GM23248 (cell line): ENCODE results near the gene DNAJC16. TPM values are rescaled to one million over a fixed set of nuclear protein-coding genes. Genes with fewer than 3 reads are reported as not detected.
"Not testable (repeated sequence)": the region's sequence is repeated elsewhere in the genome, so short reads cannot be mapped to it uniquely, and the experiment has no call there.

Source experiments
- DNase-seq: peaks from one replicate; pipeline ENCODE4 v3.0.0-alpha.2; 2015
- H2AFZ ChIP-seq: fragments of 200-600 bp; sonication (generic); 2 replicates; pipeline ENCODE4 v1.6.1; 2016; ENCODE audit warnings: antibody characterized with exemption
- H3F3A ChIP-seq: fragments of 200-600 bp; sonication (generic); 2 replicates; pipeline ENCODE4 v1.6.1; 2016; ENCODE audit warnings: mild to moderate bottlenecking, antibody characterized with exemption, mixed run types; ENCODE audit not compliant: insufficient read depth
- H3K27ac ChIP-seq: fragments of 200-600 bp; sonication (generic); 2 replicates; pipeline ENCODE4 v1.5.1; 2016; ENCODE audit warnings: mild to moderate bottlenecking
- H3K27me3 ChIP-seq: fragments of 200-600 bp; sonication (generic); replicated peaks from 2 replicates; pipeline ENCODE4 v1.6.1; 2016; ENCODE audit warnings: mild to moderate bottlenecking; ENCODE audit not compliant: insufficient read depth
- H3K36me3 ChIP-seq: fragments of 200-600 bp; sonication (generic); 2 replicates; pipeline ENCODE4 v1.6.1; 2016; ENCODE audit warnings: low read depth, mild to moderate bottlenecking
- H3K4me1 ChIP-seq: fragments of 200-600 bp; sonication (generic); 2 replicates; pipeline ENCODE4 v1.6.1; 2016; ENCODE audit warnings: mild to moderate bottlenecking; ENCODE audit not compliant: insufficient read depth
- H3K4me2 ChIP-seq: fragments of 200-600 bp; sonication (generic); one replicate; pipeline ENCODE4 v1.6.1; 2016; ENCODE audit warnings: mild to moderate bottlenecking; ENCODE audit not compliant: unreplicated experiment
- H3K4me3 ChIP-seq: fragments of 200-600 bp; sonication (generic); 2 replicates; pipeline ENCODE4 v1.5.1; 2016; ENCODE audit warnings: mild to moderate bottlenecking
- H3K79me2 ChIP-seq: fragments of 200-600 bp; sonication (generic); 2 replicates; pipeline ENCODE4 v1.6.1; 2016; ENCODE audit warnings: mild to moderate bottlenecking; ENCODE audit not compliant: insufficient read depth
- H3K9ac ChIP-seq: fragments of 200-600 bp; sonication (generic); 2 replicates; pipeline ENCODE4 v1.6.1; 2016; ENCODE audit warnings: mild to moderate bottlenecking
- H3K9me2 ChIP-seq: fragments of 200-600 bp; sonication (generic); 2 replicates; pipeline ENCODE4 v1.6.1; 2016; ENCODE audit warnings: mixed run types, mild to moderate bottlenecking, moderate library complexity; ENCODE audit not compliant: insufficient read depth
- H3K9me3 ChIP-seq: fragments of 200-600 bp; sonication (generic); one replicate; pipeline ENCODE4 v1.6.1; 2017; ENCODE audit warnings: low read depth
- H4K20me1 ChIP-seq: fragments of 200-600 bp; sonication (generic); 2 replicates; pipeline ENCODE4 v1.6.0; 2016; ENCODE audit not compliant: insufficient read depth
- EZH2 ChIP-seq: fragments of 200-600 bp; sonication (generic); IDR thresholded peaks from 2 replicates; pipeline ENCODE4 v1.6.1; 2018; ENCODE audit warnings: antibody characterized with exemption, mild to moderate bottlenecking; ENCODE audit not compliant: insufficient read depth, poor library complexity, severe bottlenecking
- EZH2phosphoT487 ChIP-seq: fragments of 200-600 bp; sonication (generic); IDR thresholded peaks from 2 replicates; pipeline ENCODE4 v1.6.1; 2018; ENCODE audit warnings: antibody characterized with exemption, moderate library complexity, mild to moderate bottlenecking, low read depth; ENCODE audit not compliant: insufficient read depth
- WGBS, 2 experiments: methylation state at CpG; one replicate each; pipeline ENCODE4 v1.1.6; 2015 to 2017; ENCODE audit warnings: low lambda C conversion rate in 2 of 2, low coverage in 1 of 2; ENCODE audit errors: missing lambda C conversion rate in 2 of 2; 5-methylcytosine and 5-hydroxymethylcytosine counted together
- in situ Hi-C: fragments of 300-500 bp; cut with MboI; formaldehyde crosslinking; loops from 2 replicates; pipeline ENCODE4 v1.15.0; 2020
- polyA plus RNA-seq: library from polyadenylated mRNA; unstranded; fragments of >200 nt; fragmentation: Nextera tagmentation; extraction: Ambion mirVana; gene quantifications from 2 replicates; pipeline ENCODE4 v1.2.1, GENCODE V29; 2016
- total RNA-seq: library from RNA; depleted of rRNA; stranded (reverse); fragments of >200 nt; shearing (Covaris generic); gene quantifications from 2 replicates; pipeline ENCODE4 v1.2.3, GENCODE V29; 2014; rRNA removed

DNAJC16 gene
- total RNA-seq (21.8 and 22.5 TPM in 2 replicates), polyA plus RNA-seq (10.0 and 10.2 TPM in 2 replicates)

GRCh38 chr1:15526490-15527339, at the start of gene DNAJC16:
Gene DNAJC16 (plus strand): TSS chr1:15526848. CDS start chr1:15529106, 2,258 bp downstream.
- whole genome bisulfite sequencing, 2 experiments, result 1 to 2% methylated on average over 55 to 65 of the region's 65 CpGs
- Histone ChIP-seq H3K4me1 (peaks cover 23% of the 10 kb centered on the region; the same call in 1 of the 2 replicates), H3F3A (peaks cover 18% of the 10 kb centered on the region), H3K36me3 (no peaks in the 10 kb centered on the region), H3K9me2 (no peaks in the 10 kb centered on the region), H3K79me2 (peaks cover 50% of the 10 kb centered on the region), H3K27ac (peak within 1 kb of the TSS; percentile 98), H3K27me3 (no peaks in the 10 kb centered on the region), H3K4me2 (peak within 1 kb of the TSS; percentile 92), H3K9me3 (no peaks in the 10 kb centered on the region), H2AFZ (peak within 1 kb of the TSS; percentile 91), H3K4me3 (peak within 1 kb of the TSS; percentile 86), H3K9ac (peak within 1 kb of the TSS; percentile 92), H4K20me1 (no peaks in the 10 kb centered on the region)
- DNase-seq, result peak; percentile 100
- in situ Hi-C loops, result no loop called here
- TF ChIP-seq EZH2 (no peak), EZH2phosphoT487 (no peak)

DNA sequence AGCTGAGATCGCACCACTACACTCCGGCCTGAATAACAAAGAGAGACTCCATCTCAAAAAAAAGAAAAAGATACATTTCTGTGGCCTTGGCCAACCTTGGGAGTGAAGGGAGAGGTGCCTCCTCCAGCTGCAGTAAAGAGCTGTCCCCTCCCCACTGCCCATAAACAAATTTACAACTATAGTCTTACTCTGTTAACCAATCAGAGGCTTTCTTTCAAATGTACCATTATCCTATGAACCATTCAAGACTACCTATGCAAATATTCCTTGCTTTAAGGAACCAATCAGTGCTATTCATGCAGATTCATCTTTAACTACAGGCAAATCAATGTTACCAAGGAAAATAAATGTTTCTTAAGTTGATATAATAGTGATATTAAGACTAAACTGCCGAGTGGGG, 49.7 kb upstream of the DNAJC16 start:
- no peaks in the 10 kb centered on the region for H3K9me3 ChIP-seq
- H3K4me1 ChIP-seq, result no peaks in the 10 kb centered on the region
- H3F3A ChIP-seq, result no peaks in the 10 kb centered on the region
- in situ Hi-C loops, result no loop called here
- no peak overlapping the region for H3K4me3 ChIP-seq
- H3K79me2 ChIP-seq, result no peaks in the 10 kb centered on the region
- no peaks in the 10 kb centered on the region for H3K36me3 ChIP-seq
- H4K20me1 ChIP-seq, result no peaks in the 10 kb centered on the region
- DNase-seq, result no peak
- no peak overlapping the region for H3K27ac ChIP-seq
- H3K9ac ChIP-seq, result no peak overlapping the region
- no peak overlapping the region for H2AFZ ChIP-seq
- H3K9me2 ChIP-seq, result no peaks in the 10 kb centered on the region
- TF ChIP-seq EZH2phosphoT487 (no peak), EZH2 (no peak)
- H3K4me2 ChIP-seq, result no peak overlapping the region
- H3K27me3 ChIP-seq, result no peaks in the 10 kb centered on the region
- WGBS, 2 experiments, result 87 to 92% methylated on average over 3 of the region's 3 CpGs

DNA sequence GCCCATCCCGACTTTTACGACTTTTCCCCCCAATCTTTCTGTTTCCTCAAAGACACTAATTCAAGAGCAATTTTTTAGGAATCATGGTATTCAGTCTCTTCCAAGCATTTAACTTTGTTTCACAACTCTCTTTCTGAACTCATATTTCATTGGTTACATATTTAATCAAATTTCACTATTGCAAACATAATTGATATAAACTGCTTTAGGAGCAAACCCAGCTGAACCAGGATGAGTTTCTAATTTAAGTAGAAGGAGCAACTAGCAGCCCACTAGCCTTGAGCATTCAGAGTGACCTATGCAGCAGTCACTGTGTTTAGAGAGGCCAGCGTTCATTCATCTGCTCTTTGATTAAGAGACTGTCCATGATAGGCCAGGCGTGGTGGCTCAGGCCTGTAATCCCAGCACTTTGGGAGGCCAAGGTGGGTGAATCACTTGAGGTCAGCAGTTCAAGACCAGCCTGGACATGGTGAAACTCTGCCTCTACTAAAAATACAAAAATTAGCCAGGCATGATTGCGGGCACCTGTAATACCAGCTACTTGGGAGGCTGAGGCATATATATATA, 48.9 kb upstream of the DNAJC16 start:
- WGBS, 2 experiments, result 88 to 89% methylated on average over 5 of the region's 5 CpGs
- Histone ChIP-seq H3K27me3 (no peaks in the 10 kb centered on the region), H3K36me3 (no peaks in the 10 kb centered on the region), H3K9me3 (no peaks in the 10 kb centered on the region), H3K4me3 (no peak overlapping the region), H3K9me2 (no peaks in the 10 kb centered on the region), H2AFZ (no peak overlapping the region), H3K4me2 (no peak overlapping the region), H3F3A (no peaks in the 10 kb centered on the region), H3K4me1 (no peaks in the 10 kb centered on the region), H3K27ac (no peak overlapping the region), H3K9ac (no peak overlapping the region), H4K20me1 (no peaks in the 10 kb centered on the region), H3K79me2 (no peaks in the 10 kb centered on the region)
- TF ChIP-seq EZH2phosphoT487, result no peak
- no peak for TF ChIP-seq EZH2
- DNase-seq, result no peak
- in situ Hi-C loops, result no loop called here

DNA sequence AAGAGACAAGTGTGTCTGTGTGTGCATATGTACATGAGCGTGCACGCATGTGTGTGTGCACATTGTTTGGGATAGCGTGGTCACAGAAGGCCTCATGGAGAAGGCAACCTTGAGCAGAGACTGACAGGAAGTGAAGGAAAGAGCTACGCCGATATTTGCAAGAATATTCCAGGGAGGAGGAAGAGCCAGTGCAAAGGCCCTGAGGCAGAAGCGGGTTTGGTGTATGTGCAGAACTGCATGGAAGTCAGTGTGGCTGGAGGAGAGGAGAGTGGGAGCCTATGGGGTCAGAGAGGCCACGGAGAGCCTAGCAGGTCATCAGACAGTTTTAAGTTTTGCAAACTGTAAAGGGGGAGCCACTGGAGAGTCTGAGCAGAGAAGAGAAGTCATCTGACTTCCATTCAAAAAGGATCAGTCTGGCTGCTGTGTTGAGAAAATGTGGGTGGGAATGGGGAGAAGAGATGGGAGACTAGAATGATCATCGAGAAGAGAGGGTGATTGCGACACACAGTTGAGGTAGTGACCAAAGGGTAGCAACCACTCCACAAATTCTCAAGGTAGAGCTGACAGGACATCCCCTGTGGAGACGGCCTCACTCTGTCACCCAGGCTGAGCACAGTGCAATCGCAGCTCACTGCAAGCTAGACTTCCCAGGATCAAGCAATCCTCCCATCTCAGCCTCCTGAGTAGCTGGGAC, 46.8 kb upstream of the DNAJC16 start:
- WGBS, 2 experiments, result 80 to 82% methylated on average over 11 of the region's 11 CpGs
- no peak for TF ChIP-seq EZH2
- TF ChIP-seq EZH2phosphoT487, result no peak
- Histone ChIP-seq H3F3A (no peaks in the 10 kb centered on the region), H3K9ac (no peak overlapping the region), H3K4me3 (no peak overlapping the region), H3K9me2 (no peaks in the 10 kb centered on the region), H3K4me2 (no peak overlapping the region), H4K20me1 (no peaks in the 10 kb centered on the region), H3K36me3 (no peaks in the 10 kb centered on the region), H3K27ac (no peak overlapping the region), H3K27me3 (no peaks in the 10 kb centered on the region), H2AFZ (no peak overlapping the region), H3K79me2 (no peaks in the 10 kb centered on the region), H3K9me3 (no peaks in the 10 kb centered on the region), H3K4me1 (no peaks in the 10 kb centered on the region)
- in situ Hi-C loops, result no loop called here
- no peak for DNase-seq

GRCh38 chr1:15482455-15482854, 44.2 kb upstream of the DNAJC16 start:
- in situ Hi-C loops, H3K4me2 ChIP-seq, H3K4me1 ChIP-seq, DNase-seq, H3F3A ChIP-seq, H3K9ac ChIP-seq, H3K79me2 ChIP-seq, H3K9me3 ChIP-seq, H4K20me1 ChIP-seq, H2AFZ ChIP-seq, H3K27me3 ChIP-seq, H3K27ac ChIP-seq, H3K9me2 ChIP-seq, H3K36me3 ChIP-seq, H3K4me3 ChIP-seq: not testable (repeated sequence)
- WGBS, 2 experiments, result 90 to 91% methylated on average over 6 of the region's 6 CpGs

- H3K27me3 ChIP-seq, H3K4me1 ChIP-seq, H3K27ac ChIP-seq, H2AFZ ChIP-seq, H3K9me2 ChIP-seq, H3K9ac ChIP-seq, H3K4me3 ChIP-seq, DNase-seq, H3K36me3 ChIP-seq, H3F3A ChIP-seq, in situ Hi-C loops, H3K4me2 ChIP-seq, H3K9me3 ChIP-seq, H4K20me1 ChIP-seq, H3K79me2 ChIP-seq: not testable (repeated sequence)
- 85 to 90% methylated on average over 11 to 14 of the region's 16 CpGs for WGBS, 2 experiments
Observed at GRCh38 chr1:15482983-15483543, 43.6 kb upstream of the DNAJC16 start.
